NCI-H2171 treated with DMSO at 0.1 percent for 48 hours (cell line): ENCODE results near the gene CBX8.
"Not testable (repeated sequence)": the region's sequence is repeated elsewhere in the genome, so short reads cannot be mapped to it uniquely, and the experiment has no call there.

Experiments used
- DNase-seq: peaks from one replicate; lab custom pipeline; 2025; lab: John Stamatoyannopoulos, UW

The CBX8 gene

DNA sequence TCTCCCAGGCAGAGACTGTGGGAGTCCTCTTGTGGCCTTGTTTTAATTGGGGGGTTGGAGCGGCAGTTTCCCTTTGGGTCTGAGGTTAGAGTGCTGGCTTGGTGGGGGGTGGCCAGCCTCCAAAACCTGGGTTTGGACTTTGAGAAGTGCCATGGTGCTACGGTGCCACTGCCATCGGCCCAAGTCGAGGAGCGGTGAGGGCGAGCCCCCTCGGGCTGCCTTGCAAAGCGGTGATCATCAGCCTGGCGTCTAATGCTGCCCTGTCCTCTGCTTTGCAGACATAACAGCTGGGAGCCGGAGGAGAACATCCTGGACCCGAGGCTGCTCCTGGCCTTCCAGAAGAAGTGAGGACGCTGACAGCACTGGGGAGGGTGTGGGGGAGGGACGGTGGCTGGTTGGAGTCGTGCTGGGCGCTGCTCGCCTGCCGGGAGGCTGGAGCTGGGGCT, 17.8 kb downstream of the CBX8 start:
- no peak for DNase-seq

DNA sequence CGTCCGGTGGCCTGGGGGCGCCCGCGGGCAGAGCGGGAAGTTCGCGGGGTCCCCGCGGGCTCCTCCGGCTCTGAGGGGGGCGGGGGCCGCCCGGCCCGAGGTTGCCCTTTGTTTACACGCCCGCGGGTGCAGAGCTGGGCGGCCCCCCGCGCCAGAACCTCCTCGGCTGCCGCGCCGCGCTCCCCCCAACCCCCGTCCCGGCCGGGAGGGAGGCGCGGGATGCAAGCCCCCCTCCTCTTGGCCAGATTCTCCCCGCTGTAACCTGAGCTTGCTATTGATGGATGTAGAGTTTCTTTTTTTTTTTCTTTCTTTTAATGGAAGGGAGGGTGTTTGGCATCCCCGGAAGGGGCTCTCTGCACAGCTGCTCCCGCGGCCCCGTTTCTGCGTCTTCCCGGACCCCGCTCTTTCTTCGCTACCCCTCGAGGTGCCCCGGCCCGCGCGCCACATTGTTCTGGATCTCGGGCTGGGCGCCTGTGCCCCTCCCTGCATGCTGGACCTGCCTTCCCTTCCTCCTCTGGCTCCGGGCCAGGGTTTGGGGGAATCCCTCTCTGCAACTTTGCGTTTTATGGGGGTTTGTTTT, 18.3 kb downstream of the CBX8 start:
- peak; percentile 68 for DNase-seq

DNA sequence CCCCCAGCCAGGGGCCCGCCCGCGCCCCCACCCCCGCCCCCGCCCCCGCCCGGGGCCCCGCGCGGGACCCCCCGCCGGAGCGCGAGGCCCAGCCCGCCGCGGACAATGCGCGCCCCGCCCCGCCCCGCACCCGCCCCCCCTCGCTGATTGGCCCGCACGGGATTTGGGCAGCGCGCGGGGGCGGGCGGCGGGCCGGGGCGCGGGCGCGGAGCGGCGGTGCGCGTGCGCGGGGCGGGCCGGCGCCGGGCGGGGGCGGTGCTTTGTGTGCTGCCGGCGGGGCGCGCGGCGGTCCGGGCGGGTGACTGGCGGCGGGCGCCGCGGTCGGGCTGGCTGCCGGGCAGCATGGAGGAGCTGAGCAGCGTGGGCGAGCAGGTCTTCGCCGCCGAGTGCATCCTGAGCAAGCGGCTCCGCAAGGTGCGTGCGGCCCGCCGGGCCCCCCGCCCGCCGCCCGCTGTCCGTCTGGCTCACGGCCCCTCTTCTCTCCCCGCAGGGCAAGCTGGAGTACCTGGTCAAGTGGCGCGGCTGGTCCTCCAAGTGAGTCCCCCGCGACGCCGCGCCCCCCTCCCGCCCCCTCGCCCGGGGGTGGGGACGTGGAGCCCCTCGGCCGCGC, 18.9 kb downstream of the CBX8 start, which contains the start of gene CBX2:
Gene CBX2, plus strand, starts transcription at position 255 of the 610 bp plus-strand sequence. Its CDS starts 88 bp downstream, at position 343.
- peak; percentile 77 for DNase-seq

DNA sequence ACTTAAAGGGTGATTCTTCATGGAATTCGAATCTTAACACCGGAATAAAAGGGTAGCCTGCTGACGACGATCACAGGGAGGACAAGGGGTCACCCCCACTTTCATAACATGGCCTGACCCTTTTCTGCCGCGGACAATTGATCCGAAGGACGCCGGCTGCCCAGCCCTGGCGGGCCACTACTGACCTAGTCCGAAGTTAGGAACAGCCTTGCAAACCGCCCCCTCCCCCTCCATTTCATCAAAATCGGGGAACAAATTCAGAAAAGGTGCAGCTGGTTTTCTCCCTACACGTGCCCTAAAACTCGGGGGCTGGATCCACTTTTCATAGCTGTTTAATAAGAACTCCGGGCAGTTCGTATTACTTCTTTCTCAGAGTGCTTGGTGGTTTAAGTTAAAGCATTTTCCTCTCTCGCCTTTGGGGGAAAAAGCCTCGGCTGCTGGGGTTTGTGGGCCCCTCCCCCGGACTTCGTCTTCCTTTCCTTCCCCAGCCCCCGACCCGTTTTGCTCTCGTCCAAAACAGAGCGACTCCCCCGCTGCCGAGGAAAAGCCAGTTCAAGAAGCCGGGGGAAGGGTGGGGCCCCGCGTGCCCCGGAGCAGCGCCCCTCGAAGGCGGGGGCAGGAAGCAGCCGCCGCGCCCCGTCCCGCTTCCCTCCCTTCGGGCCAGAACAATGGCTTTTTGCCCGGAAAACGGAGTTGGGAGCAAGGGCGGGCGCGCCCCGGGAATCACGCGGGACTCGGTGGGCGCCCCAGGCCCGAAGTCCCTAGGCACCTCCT, 19.6 kb downstream of the CBX8 start:
- DNase-seq: peak; percentile 83

DNA sequence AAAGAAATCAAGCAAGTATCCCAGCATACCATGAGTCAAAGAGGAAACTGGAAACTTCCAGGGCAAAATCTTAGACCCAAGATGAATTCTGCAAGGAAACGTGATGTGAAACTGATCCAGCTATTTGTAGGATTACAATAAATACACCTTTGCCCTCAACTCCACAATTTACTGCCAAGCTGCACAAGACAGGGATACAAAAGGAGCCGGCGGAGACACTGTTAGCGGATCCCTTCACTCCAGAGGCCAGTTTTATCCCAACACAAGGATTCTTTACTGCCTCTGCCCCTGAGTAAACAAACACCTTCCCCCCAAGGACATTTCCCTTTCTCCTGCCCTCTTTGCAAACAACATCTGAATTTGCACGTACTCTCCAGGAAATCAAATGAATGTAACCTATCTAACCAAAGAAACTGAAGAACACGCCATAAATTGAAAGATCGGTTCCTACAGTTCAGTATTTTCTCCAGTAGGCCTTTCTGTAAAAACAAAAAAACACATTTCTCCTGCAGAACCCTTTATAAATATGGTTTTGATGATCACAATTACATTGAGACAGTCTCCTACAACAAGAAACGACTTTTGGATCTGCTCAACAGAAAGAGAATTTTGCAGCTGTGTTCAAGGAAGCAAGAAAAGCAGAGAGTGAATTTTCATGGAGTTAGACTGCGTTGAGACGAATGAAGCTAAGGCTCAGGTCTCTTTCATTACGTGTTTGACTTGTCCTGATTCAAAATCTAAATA, 20.3 kb downstream of the CBX8 start:
- peak; percentile 42 for DNase-seq

DNA sequence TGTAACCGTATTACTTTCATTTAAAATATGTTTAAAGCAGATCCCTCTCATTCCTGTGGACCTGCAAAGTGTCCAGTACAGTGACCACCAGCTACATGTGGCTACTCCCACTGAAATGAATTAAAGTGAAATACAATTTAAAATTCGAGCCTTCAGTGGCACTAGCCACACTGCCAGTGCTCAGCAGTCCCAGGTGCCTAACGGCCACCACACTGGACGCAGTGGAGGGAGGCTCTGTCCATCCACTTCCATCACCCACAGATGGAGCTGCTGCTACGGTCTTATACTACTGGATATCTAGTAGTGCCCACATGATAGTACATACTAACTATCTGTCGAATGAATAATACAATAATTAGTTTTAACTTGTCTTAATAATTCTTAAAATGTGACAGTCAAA, 21.2 kb downstream of the CBX8 start:
- DNase-seq: no peak

DNA sequence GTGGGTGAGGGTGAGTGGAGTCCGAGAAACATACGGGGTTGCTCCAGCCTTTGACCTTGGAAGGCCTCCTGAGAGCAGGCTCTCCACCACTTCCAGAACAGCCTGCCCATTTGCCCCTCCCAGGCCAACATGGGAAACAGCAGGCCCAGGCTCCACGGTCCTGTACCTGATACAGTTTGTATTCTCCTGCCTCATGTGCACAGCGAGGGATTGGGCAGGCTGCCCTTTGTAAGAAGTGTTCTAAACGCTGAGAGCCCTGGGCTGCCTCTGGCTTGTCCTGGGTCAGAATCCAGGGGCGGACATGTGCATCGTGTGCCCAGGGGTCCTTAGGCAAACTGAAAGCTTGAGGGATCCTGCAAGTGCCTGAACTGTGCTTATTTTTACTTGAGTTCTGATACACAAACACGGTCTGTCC, 22.3 kb downstream of the CBX8 start:
- no peak for DNase-seq

DNA sequence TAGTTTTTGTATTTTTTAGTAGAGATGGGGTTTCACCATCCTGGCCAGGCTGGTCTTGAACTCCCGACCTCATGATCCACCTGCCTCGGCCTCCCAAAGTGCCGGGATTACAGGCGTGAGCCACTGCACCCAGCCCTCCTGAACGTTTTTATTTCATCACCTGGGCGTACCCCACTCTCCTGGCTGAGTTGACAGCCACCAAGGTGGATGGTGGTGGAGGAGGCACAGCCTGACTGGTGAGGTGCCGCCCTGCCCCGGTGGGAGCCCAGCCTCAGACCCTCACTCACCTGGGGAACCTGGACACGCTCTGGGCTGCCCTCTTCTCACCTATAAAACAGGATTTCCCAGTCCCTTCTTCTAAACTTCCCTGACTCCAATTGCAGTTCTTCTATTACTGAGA, 24.2 kb downstream of the CBX8 start:
- DNase-seq: not testable (repeated sequence)

DNA sequence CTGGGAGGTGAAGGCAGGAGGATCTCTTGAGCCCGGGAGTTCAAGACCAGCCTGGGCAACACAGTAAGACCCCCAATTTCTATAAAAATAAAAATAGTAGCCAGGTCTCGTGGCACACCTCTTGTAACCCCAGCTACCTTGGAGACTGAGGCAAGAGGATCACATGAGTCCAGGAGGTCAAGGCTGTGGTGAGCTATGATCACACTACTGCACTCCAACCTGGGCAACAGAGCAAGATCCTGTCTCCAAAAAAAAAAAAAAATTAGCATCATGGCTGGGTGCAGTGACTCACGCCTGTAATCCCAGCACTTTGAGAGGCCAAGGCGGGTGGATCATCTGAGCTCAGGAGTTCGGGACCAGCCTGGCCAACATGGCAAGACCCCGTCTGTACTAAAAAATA, 25.6 kb downstream of the CBX8 start:
- no peak for DNase-seq

DNA sequence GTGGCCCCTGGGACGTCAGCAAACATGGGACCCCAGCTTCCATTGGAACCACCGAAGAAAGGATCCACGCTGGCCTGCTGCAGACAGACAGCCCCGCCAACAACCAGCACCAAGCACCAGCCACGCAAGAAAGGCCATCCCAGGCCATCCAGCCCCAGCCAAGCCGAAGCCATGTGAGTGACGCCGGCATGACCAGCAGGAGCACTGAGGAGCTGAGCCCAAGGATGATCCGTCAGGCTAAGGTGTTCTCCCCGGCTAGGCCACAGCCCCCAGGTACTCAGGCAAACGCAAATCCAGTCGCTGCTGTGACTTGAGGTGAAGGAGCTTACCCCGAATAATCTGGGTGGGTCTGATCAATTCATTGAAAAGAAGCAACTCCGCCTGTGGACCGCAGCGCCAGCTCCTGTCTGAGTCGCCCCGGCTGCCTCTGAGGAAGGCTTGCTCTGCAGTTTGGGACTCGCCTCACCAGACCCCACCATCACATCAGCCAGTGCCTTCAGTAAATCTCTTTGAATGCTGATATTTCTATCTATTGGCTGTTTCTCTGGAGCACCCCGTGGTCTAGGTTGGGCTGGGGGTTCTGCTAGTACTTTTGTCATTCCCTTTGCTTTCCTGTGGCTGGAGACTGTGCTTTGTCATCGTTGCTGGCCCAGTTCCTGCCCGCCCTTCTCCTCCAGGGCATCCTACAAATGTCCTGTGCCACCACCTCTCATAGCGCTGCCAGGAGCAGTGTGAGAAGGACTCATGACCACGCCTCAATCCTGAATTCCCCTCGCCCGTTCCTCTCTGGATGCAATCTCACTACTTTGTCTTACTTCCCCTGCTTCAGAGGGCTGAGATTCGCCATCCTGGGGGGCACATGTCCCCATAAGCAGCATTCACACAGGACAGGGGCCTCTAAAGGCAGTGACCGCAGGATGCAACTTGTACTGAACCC, 27.0 kb downstream of the CBX8 start:
- no peak for DNase-seq

DNA sequence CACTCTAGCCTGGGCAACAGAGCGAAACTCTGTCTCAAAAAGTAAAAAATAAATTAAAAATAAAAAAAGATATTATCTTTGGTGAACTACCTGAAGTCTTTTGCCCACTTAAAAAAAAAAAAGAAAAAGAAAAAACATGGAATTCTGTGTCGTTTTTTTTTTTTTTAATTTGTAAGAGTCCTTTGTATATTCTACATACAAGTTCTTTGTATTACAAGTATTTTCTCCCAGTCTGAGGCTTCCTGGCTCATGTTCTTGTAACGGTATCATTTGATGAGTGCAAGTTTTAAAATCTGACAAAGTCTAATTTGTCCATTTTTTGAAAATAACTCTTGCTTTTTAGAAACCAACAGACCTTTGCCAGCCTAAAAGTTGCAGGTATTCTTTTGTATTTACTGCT, 31.2 kb downstream of the CBX8 start:
- DNase-seq: no peak

DNA sequence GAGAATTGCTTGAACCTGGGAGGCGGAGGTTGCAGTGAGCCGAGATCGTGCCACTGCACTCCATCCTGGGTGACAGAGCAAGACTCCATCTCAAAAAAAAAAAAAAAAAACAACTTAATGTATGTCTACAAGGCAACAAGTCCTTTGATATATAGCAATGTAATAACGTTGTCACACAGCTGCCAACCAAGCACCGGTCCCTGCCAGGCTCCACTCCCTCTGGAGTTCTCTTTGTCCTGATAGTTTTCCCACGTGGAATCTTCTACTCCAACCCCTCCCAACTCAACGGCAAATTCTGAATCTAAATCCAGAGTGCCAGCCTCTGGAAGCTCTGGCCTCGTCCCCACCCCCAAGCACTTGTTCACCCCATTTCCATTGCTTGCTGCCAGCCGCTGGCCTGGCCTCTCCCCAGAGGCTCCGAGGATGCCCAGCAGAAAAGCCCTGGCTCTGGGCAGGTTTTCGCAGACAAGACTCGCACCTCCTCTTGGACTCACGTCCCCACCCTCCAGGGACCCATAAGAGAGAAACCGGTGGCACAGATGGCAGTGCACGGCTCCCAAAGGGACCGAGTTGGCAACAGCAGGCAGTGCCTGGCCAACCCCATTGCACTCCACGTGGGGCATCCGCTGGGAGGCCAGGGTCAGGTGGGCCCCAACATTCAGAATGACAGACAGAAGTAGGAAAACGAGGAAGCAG, 34.8 kb downstream of the CBX8 start:
- peak; percentile 81 for DNase-seq

DNA sequence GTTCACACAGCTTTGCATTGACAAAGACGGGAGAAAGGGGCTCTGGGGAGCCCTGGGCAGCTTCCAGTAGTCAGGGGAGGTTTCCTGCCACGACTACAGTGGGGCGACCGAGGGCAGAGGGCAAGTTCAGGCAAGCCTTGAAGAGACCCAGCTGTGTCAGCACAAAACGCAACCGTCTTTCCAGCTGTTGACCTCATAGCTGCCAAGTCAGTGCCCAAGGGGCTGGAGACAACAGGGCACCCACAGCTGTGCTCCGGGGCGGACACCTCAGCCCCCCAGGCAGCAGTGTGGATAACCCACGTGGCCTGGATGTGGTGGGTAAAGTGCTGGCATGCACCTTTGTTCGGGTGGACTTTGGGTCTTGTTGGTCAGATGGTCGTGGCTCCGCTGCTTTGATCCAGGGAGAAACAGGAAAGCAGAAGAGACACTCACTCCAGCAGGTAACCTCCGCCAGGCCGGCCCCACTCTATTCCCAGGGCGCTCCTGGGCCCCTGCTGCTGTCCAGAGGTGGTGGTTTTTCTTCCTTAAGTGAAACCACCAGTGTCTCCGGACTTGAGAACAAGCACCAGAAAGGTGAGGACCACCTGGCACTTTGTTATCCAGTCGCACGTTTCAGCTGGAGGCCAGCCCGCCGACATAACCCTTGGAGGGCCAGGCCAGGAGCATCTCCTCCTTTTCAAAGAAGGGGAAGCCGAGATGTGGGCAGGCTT, 36.5 kb downstream of the CBX8 start:
- peak; percentile 55 for DNase-seq

DNA sequence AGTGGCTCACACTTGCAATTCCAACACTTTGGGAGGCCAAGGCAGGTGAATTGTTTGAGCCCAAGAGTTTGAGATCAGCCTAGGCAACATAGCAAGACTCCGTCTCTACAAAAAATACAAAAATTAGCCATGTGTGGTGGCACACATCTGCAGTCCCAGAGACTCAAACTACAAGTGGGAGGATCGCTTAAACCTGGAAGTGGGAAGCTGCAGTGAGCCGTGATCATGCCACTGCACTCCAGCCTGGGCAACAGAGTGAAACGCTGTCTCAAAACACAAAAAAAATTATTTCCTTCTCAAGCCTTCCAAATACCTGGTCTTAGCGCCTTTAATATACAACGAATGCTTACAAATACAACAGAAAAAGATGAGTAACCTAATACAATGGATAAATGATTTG, 38.6 kb downstream of the CBX8 start:
- DNase-seq: no peak

DNA sequence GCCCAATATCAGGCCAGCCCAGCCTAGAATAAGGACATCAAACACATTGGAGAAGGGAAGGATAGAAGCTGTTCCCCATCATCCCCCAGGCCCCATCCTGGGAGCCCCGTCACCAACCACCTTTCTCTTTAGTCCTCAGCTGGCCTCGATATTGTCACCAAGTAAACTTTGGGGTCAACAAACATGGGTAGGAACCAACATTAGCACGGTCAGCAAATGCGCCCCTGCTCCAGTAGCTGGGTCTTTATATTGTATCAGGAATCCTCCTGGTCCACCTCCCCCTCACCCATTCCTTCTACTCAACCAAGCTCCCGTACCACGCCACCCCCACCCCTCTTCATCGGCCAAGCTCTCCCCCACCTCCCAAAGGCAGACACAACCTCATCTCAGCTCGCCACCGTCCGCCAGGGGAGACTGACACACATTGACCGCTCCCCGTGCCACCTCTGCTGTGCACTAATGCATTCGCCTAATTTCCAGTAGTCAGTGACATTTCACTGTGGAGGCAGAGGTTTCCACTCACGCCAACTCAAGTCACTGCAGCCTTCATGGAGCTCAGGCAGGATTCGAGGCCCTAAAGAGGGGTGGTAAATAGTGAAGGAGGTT, 39.6 kb downstream of the CBX8 start:
- DNase-seq: no peak

DNA sequence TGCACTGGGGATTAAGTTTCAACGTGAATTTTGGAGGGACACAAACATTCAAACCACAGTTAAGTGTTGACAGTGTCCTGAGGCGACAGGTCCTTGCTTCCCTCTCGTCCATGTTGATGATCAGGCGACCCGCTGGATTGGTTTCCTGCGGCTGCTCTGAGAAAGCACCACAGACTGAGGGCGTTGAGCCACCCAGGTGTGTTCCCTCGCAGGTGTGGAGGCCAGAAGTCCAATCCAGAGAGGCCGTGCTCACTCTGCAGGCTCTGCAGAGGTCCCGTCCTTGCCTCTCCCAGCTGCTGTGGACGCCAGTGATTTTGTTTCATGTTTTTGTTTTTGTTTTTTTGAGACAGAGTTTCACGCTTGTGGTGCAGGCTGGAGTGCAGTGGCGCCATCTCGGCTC, 41.3 kb downstream of the CBX8 start:
- no peak for DNase-seq

DNA sequence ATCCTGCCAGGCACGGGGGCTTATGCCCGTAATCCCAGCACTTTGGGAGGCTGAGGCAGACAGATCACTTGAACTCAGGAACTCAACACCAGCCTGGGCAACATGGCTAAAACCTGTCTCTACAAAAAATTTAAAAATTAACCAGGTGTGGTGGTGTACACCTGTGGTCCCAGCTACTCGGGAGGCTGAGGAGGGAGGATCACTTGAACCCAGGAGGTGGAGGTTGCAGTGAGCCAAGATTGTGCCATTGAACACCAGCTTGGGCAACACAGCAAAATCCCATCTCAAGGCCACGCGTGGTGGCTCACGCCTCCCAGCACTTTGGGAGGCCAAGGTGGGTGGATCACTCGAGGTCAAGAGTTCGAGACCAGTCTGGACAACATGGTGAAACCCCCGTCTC, 42.0 kb downstream of the CBX8 start:
- not testable (repeated sequence) for DNase-seq

DNA sequence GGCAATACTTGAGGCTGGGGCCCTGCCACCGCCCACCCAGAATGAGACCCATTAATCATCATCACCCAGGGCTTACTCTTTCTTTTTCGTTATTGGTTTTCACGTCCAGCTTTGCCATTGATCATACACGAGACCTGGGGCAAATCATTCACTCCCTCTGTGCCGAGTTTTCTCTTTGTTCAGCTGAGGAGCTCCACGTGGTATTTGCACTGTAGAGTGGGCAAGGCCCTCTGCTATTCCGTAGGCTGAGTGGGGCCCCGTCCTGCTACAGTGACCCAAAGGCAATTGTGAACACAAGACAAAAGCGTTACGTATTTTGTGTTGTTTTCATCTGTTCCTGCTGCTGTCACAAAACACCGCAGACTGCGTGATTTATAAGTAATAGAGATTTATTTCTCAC, 42.5 kb downstream of the CBX8 start:
- DNase-seq: no peak

DNA sequence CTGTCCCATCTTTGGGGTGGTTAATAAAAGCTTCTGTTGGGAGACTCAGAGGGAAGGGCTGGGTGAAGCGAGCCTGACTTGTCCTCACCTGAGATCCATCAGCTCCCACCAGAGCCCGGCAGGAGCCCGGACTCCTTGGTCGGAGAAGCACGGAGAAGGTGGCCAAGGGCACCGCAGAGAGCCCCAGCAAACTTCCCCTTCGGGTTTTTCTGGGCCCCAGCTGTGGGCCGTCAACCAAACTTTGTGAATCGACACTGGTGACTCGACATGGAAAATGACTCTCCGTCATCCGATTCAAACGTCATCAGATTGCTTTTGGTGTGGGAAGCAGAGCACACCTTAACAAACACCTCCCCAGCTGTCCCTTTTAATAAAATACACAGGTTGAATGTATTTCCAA, 44.7 kb downstream of the CBX8 start:
- DNase-seq: no peak
